ENCODE measurements around the gene DUS1L.

DUS1L gene

GRCh38 chr17:82055023-82055964, 10.3 kb downstream of the DUS1L start:
- no peak for DNase-seq

GRCh38 chr17:82054351-82055022, 11.1 kb downstream of the DUS1L start:
- no peak for DNase-seq

- no peak for DNase-seq
These were observed 11.9 kb downstream of the DUS1L start for GRCh38 chr17:82053556-82054263.

- DNase-seq: no peak
These were observed 12.5 kb downstream of the DUS1L start for GRCh38 chr17:82053130-82053529.

- DNase-seq: no peak
These were observed 13.0 kb downstream of the DUS1L start for GRCh38 chr17:82052638-82053059.

GRCh38 chr17:82051776-82052637, 13.6 kb downstream of the DUS1L start, which contains the start of the genes GPS1 and RFNG:
TSS of gene GPS1 (plus strand) at chr17:82051898. CDS start at chr17:82051932, 34 bp downstream.
TSS of gene RFNG (minus strand) at chr17:82051811. CDS start at chr17:82051766, 45 bp downstream.
- peak; percentile 67 for DNase-seq

GRCh38 chr17:82050761-82051641, 14.6 kb downstream of the DUS1L start:
- DNase-seq: no peak

- no peak for DNase-seq
These were observed 15.3 kb downstream of the DUS1L start for GRCh38 chr17:82050152-82050760.

GRCh38 chr17:82049521-82049971, 16.1 kb downstream of the DUS1L start:
- no peak for DNase-seq

- DNase-seq: no peak
These were observed 16.5 kb downstream of the DUS1L start for GRCh38 chr17:82049106-82049505.

- DNase-seq: no peak
These were observed 17.0 kb downstream of the DUS1L start for GRCh38 chr17:82048571-82048971.

- DNase-seq: no peak
These were observed 17.6 kb downstream of the DUS1L start for GRCh38 chr17:82047914-82048570.

- no peak for DNase-seq
These were observed 18.2 kb downstream of the DUS1L start for GRCh38 chr17:82047379-82047778.

GRCh38 chr17:82046903-82047302, 18.7 kb downstream of the DUS1L start:
- no peak for DNase-seq

- DNase-seq: no peak
These were observed 19.6 kb downstream of the DUS1L start for GRCh38 chr17:82045936-82046484.

GRCh38 chr17:82043507-82043906, 22.1 kb downstream of the DUS1L start:
- DNase-seq: no peak

- DNase-seq: no peak
These were observed 23.0 kb downstream of the DUS1L start for GRCh38 chr17:82042649-82043048.

GRCh38 chr17:82041144-82041814, 24.3 kb downstream of the DUS1L start:
- no peak for DNase-seq

- DNase-seq: no peak
These were observed 25.8 kb downstream of the DUS1L start for GRCh38 chr17:82039695-82040299.

Data from NCI-H1092 treated with DMSO at 0.1 percent for 48 hours (cell line).